Breast epithelium (tissue), 3 donors: ENCODE measurements around the gene C6orf62.

Experiments
- POLR2A ChIP-seq: fragments of 450-650 bp; IDR thresholded peaks from one replicate; pipeline ENCODE4 v1.6.1; 2016; ENCODE audit warnings: antibody characterized with exemption, mild to moderate bottlenecking, moderate library complexity
- TF ChIP-seq, protein P1 (sequence below), 3 donors: fragments of 450-650 bp; IDR thresholded peaks; one replicate each; pipeline ENCODE4 v1.5.1; 2016 to 2017; ENCODE audit warnings: antibody characterized with exemption in 3 of 3, mild to moderate bottlenecking in 3 of 3, moderate library complexity in 3 of 3

DNA sequence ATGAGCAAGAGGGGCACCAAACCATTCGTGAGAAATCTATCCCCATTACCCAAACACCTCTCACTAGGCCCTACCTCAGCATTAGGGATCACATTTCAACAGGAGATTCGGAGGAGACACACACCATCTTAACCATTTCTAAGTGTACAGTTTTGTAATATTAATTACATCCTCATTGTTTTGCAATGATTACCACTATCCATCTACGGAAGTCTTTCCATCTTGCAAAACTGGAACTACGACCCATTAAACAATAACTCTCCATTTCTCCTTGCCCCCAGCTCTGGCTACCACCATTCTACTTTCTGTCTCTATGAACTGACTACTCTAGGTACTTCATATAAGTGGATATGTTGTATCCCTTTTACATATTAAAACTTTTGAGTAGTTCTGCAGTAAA, 32.0 kb downstream of the C6orf62 start:
- TF ChIP-seq, protein P1, sequence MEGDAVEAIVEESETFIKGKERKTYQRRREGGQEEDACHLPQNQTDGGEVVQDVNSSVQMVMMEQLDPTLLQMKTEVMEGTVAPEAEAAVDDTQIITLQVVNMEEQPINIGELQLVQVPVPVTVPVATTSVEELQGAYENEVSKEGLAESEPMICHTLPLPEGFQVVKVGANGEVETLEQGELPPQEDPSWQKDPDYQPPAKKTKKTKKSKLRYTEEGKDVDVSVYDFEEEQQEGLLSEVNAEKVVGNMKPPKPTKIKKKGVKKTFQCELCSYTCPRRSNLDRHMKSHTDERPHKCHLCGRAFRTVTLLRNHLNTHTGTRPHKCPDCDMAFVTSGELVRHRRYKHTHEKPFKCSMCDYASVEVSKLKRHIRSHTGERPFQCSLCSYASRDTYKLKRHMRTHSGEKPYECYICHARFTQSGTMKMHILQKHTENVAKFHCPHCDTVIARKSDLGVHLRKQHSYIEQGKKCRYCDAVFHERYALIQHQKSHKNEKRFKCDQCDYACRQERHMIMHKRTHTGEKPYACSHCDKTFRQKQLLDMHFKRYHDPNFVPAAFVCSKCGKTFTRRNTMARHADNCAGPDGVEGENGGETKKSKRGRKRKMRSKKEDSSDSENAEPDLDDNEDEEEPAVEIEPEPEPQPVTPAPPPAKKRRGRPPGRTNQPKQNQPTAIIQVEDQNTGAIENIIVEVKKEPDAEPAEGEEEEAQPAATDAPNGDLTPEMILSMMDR (IDR thresholded peaks at IDR 0.05), result no peak
- TF ChIP-seq POLR2A, result no peak
